HG03039 (cell line): ENCODE data around the gene ASIC2.

Experiments
- ATAC-seq: cut with Tn5 transposase; IDR thresholded peaks from one replicate; pipeline ENCODE4 v1.9.1; 2021; ENCODE audit warnings: mild to moderate bottlenecking, moderate library complexity; ENCODE audit not compliant: unreplicated experiment

The ASIC2 gene

GRCh38 chr17:33080091-33080490 lies 213.0 kb downstream of the ASIC2 start:
- ATAC-seq = no peak

GRCh38 chr17:33079201-33079600 lies 213.9 kb downstream of the ASIC2 start:
- ATAC-seq = no peak

GRCh38 chr17:33076979-33077378 lies 216.1 kb downstream of the ASIC2 start:
- ATAC-seq = no peak

DNA sequence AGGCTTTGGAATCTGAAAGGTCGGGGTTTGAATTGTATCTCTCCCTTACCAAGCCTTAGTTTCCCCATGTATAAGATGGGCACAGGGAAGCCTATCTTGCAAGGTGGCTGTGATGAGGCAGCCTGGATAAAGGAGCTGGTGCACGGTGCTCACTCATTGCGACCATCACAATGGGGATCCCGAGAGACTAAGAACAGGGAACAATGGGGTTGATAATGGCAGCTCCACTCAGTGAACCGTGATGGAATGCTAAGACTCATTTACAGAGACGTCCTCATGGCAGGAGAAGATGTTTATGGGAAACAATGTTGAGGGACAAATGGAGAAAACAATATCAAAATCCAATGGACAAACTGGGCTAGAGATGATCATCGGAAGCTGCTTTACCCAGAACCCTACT lies 219.7 kb downstream of the ASIC2 start:
- no peak for ATAC-seq

DNA sequence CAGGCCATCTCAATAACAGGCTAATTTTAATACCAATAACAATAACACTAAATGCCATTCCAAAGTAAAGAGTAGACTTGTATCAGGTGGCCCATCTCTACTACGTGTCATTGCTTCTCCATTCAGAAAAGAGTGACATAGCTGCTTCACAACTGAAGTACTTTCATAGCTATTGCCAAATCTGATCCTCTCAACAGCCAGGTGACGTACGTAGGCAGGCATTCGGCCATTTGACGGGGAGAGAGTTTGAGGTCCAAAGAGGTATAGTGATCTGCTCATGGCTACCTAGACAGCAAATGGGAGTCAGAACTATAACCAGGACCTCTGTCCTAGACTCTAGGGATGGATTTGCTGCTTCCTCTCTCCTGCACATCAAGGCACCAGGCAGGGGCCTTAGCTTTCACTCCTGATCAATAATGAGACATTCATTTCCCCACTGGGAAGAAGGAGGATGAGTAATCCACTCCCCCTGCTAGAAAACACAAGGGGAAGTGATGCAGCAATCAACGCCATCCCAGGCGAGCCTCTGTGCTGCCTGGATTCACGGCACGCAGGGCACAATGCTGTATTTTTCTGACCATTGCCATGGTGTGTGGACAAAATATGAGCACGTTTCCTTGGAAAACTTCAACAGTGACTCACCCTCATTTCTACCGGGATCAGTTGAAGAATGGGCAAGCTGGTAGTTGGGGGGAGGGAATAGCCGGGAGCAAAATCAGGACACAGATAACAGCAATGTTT lies 220.5 kb downstream of the ASIC2 start:
- ATAC-seq = no peak

DNA sequence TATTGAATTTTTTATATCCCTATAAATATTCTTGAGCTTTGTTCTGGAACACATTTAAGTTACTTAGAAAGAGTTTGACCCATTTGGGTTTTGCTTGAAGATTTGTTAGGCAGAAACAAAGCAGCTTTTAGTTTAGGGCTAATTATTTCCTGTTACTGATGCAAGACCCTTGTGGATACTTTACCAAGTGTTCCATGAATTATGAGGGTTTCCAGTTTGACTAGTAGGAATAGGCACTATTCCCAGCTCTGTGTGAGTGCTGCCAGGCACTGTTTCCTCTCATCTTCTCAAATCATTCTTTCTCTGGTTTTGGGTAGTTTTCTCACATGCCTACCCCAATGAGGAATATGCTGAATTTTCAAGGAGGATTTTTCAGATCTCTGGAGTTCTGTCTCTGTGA lies 221.4 kb downstream of the ASIC2 start:
- ATAC-seq = no peak

GRCh38 chr17:33057564-33057963 lies 235.5 kb downstream of the ASIC2 start:
- ATAC-seq = no peak

GRCh38 chr17:33056399-33057146 lies 236.5 kb downstream of the ASIC2 start:
- no peak for ATAC-seq

- no peak for ATAC-seq
Observed at GRCh38 chr17:33055746-33056145, 237.3 kb downstream of the ASIC2 start.

GRCh38 chr17:33055171-33055611 lies 237.9 kb downstream of the ASIC2 start:
- ATAC-seq = no peak

- no peak for ATAC-seq
Observed at GRCh38 chr17:33054412-33054811, 238.7 kb downstream of the ASIC2 start.

DNA sequence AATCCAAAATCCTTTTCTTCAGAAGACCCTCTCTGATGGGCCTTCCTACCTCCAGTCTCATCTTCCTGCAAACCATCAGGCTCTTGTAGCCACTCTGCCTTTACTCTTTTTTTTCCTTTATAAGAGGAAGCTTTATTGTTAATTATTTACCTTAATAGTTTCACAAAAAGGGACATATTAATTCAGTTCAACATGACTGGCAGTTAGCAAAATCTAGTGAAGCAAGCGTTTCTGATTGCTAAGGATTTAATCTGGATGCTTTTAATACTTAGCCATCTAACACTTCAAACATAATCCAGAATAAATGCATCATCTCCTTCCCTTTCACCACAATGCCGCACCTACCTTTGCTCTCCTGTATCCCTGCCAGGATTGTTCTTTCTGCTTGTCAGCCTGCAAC lies 239.4 kb downstream of the ASIC2 start:
- no peak for ATAC-seq

DNA sequence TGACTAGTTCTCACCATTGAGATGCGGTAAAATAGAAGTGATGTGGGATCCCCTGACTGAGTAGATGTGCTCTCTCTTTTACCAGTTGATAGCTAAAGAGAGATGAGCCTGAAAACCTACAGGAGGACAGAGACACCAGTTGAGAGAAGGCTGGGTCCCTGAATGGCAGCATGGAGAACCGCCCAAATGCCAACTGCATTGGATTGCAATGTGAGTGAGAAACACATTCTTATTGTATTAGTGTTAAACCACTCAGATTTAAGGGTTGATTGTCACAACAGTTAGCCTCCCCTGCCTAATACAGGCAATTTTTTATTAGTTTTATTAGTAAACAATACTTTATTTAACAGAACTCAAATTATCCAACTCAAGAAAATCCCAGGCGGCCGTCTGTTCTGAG lies 240.2 kb downstream of the ASIC2 start:
- ATAC-seq = no peak

DNA sequence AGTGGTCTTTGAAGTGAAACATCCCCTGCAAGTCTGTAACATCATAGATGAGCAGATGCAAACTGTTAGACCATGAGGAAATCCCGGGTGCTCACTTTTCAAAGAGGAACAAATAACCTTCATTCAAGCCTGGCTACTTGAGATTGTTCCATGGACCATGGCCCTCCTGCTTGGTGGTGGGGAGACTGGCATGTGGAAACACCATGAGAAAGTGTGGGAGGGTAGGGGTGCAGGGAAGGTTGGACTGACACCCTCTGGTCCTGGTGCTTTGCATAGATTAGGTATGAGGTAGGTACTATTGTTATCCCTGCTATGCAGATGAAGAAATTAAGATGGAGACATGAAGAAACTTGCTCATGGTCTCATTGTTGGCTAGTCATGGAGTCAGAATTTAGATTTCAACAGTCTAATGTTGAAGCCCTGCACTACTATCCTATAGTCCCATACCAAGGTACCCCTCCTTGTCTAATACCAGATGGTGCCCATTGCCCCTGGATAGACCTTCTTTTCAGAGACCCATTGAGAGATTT lies 242.4 kb downstream of the ASIC2 start:
- no peak for ATAC-seq

DNA sequence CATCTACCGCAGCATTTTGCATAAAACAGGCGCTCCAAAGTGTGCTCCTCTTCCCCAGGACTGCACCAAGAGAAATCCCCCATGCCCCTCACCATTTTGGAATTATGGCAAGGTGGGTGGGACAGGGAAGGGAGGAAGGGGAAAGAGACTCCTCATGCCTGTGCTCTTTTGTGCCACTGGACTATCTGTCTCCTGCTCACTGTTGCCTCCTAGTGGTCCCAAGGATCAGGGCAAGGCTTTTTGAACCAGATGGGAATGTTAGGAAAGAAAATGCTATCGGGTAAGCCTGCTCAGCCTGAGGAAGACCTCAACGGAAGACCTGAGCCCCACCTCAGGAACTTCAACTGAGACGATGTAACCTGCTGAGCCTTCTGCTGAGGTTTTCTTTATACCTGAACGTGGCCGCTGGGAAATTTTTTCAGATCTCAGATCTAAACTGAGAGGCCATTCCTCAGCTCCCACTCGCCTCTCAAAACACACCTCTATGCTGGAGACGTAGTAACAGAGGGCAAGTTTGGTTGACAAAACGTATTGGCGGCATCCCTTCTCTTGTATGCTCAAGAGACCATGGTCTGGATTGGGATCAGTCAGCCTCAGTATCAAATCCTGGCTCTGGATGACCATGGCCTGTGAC lies 243.2 kb downstream of the ASIC2 start:
- ATAC-seq = no peak

DNA sequence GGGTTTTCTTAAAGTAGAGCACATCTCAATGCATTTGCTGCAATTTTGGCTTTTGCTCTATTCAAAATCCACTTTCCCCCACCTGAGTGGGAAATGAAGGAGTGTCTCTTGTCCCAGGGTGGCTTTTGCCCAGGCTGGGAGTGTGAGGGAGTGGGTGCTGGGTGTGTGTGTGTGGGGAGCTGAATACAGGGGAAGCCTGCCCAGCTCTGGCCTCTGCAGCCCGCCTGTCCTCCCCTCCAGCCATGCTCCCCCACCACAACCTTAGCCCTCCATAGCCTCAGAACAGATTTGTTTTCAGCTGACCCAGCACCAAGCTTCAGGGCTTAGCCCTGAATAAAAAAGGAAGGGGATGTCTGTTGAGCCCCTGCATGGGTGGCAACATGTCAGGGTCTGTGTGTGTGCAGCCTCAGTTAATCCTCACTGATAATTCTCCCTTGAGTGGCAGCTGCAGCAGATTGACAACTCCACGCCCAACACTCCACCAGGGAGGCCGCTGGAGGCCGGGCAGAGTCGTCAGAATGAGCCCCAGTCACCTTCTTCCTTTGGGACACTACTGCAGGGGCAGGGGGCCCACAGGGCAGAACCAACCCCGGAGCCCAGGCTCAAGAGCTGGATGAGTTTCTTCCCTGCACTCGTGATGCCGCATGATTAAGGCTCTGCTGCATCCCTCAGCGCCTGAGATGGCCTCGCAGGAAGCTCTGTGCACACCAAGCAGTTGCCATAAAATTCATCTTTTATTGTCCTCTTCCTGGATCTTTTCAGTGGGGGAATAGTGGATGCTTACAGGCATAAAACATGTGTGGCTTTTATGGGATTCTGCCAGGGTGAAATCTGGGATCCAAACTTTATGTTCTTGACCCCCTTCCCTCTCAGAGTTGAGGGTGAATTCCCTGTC lies 246.5 kb downstream of the ASIC2 start:
- ATAC-seq = no peak

DNA sequence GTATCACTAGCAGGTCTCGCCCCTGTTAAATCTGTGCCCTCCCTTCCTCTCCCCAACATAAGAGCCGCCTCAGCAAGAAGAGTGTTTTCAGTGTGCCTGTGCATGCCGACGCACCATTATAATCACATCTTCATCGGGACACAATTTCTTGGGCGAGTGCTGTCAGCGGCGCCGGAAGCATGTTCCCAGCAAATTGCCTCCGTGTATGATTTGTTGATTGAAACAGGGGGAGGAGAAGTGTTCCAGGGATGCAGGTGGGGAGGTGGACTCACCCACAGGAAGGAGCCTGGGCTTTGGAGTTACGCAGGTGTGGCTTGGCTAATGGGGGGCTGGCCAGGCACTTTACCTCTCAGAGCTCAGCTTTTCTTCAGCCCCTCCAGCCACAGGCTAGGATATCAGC lies 247.9 kb downstream of the ASIC2 start:
- ATAC-seq = no peak

DNA sequence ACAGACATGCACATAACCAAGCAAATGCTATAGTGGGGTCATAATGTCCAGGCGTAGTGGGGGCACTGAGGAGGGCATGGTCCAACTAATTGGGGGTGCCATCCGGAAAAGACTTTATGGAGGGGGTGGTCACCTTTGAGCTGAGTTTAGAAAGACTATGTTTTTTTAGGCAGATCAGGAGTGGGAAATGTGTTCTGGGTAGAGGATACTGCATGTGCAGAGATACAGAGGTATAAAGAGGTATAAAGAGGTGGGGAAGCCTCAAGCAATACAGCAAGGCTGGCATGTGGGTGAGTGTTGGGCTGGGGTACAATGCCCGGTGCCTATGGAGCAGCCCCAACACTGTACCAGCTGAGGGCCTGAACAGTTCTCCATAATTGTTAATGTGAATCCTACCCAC lies 248.3 kb downstream of the ASIC2 start:
- no peak for ATAC-seq

GRCh38 chr17:33040461-33040860 lies 252.6 kb downstream of the ASIC2 start:
- ATAC-seq = no peak

GRCh38 chr17:33039874-33040273 lies 253.2 kb downstream of the ASIC2 start:
- no peak for ATAC-seq

- no peak for ATAC-seq
Observed at GRCh38 chr17:33038740-33039139, 254.4 kb downstream of the ASIC2 start.
